ENCODE data around the gene PDSS2.
"Not testable (repeated sequence)": the region's sequence is repeated elsewhere in the genome, so short reads cannot be mapped to it uniquely, and the experiment has no call there.

The PDSS2 gene

DNA sequence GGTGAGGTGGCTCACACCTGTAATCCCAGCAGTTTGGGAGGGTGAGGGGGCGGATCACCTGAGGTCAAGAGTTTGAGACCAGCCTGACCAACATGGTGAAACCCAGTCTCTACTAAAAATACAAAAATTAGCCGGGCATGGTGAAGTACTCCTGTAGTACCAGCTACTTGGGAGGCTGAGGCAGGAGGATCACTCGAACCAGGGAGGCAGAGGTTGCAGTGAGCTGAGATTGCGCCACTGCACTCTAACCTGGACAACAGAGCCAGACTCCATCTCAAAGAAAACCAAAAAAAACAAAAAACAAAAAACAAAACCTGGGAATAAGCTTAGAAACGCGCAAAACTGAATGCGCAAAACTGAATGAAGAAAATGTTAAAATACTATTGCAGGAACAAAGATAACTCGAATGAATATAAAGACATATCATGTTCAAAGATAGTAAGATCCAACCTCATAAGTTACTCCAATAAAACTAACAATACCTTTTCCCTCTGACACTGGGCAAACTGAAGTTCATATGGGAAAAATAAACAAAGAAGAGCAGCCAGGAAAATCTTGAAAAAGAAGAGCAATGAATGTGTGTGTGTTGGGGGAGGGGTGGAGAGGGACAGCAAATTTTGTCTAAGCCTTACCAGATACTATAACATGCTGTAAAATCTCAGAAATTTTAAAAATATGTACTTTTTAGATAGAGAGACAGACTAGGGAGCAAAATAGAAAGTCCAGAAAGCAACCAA lies 243.0 kb downstream of the PDSS2 start:
- Histone ChIP-seq H3K9me3 (ENCODE audit: control insufficient read depth, insufficient read depth, low read length) (no peaks in the 10 kb centered on the region), H3K36me3 (ENCODE audit: insufficient read depth, low read length) (no peaks in the 10 kb centered on the region), H3K9ac (ENCODE audit: low read depth, low read length) (no peak overlapping the region), H3K4me1 (ENCODE audit: insufficient read depth, low read length) (0 out of 2 replicates have a peak, but pooled peaks cover 6% of the 10 kb centered on the region)

DNA sequence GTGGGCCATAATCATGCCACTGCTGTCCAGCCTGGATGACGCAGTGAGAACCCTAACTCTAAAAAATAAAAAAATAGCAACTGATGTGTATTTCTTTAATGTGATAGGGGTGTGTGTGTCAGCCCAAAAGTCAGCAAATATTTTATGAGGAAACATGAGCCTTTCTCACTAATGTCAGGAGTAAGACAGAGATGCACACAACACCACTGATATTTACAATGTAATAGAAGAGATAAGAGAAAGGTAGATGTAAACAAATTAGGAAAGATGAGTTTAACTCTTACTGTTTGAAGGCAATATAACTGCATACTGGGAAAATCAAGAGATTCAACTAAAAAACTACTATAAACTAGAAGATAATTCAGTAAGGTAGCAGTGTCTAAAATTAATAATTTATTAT lies 244.0 kb downstream of the PDSS2 start:
- H3K36me3 ChIP-seq (ENCODE audit: insufficient read depth, low read length): no peaks in the 10 kb centered on the region
- no peak overlapping the region for H3K9ac ChIP-seq (ENCODE audit: low read depth, low read length)
- no peaks in the 10 kb centered on the region for H3K9me3 ChIP-seq (ENCODE audit: control insufficient read depth, insufficient read depth, low read length)
- peaks cover 7% of the 10 kb centered on the region; the same call in 1 of the 2 replicates for H3K4me1 ChIP-seq (ENCODE audit: insufficient read depth, low read length)

DNA sequence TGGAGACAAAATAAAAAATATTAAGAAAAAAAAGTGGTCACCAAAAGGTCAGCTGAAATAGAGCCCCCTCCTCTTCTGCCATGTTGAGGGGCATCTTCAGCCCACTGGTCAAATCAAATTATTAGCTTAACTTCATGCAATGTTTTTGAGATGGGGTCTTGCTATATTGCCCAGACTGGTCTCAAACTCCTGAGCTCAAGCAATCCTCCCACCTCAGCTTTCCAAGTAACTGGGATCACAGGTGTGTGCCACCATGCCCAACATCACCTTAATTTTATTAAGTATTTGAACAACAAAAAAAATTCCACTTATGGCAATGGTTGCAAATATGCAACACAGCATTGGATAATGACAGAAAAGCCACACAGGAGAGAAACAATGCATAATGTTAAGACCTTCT lies 244.7 kb downstream of the PDSS2 start:
- H3K9me3 ChIP-seq (ENCODE audit: control insufficient read depth, insufficient read depth, low read length): no peaks in the 10 kb centered on the region
- H3K9ac ChIP-seq (ENCODE audit: low read depth, low read length): no peak overlapping the region
- peaks cover 14% of the 10 kb centered on the region for H3K4me1 ChIP-seq (ENCODE audit: insufficient read depth, low read length)
- H3K36me3 ChIP-seq (ENCODE audit: insufficient read depth, low read length): no peaks in the 10 kb centered on the region

DNA sequence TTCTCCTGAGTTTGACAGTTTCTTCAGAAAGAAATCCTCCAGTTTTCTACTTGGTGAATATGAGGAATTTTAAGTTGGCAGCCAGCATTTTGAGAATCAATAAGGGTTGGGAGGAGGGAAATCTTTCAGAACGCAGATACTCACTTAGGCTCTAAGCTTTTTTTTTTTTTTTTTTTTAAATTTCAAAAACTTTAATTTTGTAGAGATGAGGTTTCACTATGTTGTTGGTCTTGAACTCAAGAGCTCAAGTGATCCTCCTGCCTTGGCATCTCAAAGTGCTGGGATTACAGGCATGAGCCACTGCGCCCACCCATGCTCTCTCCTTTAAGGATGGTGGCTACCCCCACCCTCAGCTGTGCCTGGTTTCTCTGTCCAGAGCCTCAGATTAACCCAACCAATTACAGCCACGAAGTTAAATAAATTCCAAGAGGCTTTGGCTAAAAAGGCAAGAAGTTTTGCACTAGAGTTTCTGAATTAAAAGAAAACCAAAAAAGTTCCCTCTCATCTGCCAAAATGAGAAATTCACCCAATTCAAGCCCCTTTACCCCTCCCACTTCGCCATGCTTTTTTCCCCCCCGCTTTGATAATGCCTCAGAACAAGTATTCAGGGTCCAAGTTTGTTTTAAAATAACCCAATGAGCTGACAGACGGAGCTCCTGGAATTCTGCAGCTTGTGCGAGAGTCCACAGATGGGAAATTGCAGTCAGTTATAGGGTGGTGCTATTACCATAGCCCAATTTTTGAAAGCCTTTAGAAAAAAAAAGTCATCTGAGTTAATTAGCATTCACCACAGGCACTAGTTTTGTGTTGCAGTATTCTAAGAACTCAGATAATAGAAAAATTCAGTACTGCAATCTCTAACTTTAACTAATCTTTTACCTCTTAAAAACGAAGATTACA lies 249.7 kb downstream of the PDSS2 start:
- Histone ChIP-seq H3K9me3 (ENCODE audit: control insufficient read depth, insufficient read depth, low read length) (peaks cover under 1% of the 10 kb centered on the region; the same call in 1 of the 2 replicates), H3K4me1 (ENCODE audit: insufficient read depth, low read length) (peaks cover 22% of the 10 kb centered on the region)

DNA sequence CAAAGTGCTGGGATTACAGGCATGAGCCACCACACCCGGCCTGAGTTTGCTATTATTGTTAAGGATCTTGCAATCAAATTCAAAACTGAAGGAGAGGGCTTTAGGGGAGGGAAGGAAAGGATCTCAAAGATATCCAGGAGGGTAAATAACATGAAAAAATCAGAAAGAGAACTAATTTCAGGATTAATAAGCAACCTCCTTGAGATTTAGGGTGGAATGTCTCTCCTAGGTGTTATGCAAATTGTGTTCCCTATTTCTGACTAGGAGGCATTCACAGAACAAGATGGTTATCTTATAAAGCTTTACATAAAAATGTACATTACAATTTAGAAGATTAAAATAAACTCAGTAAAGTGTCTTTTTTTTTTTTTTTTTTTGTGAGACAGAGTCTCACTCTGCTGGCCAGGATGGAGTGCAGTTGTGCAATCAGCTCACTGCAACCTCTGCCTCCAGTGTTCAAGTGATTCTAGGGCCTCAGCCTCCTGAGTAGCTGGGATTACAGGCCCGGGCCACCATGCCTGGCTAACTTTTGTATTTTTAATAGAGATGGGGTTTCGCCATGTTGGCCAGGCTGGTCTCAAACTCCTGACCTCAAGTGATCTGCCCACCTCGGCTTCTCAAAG lies 252.0 kb downstream of the PDSS2 start:
- H3K9me3 ChIP-seq (ENCODE audit: control insufficient read depth, insufficient read depth, low read length): peaks cover 4% of the 10 kb centered on the region; the same call in 1 of the 2 replicates
- peaks cover 22% of the 10 kb centered on the region for H3K4me1 ChIP-seq (ENCODE audit: insufficient read depth, low read length)
- H3K36me3 ChIP-seq (ENCODE audit: insufficient read depth, low read length): no peaks in the 10 kb centered on the region
- H3K9ac ChIP-seq (ENCODE audit: low read depth, low read length): no peak overlapping the region

More for the DNA sequence above, 249.7 kb downstream of the PDSS2 start:
- peak overlapping the region; percentile 2; the same call in 1 of the 2 replicates for H3K9ac ChIP-seq (ENCODE audit: low read depth, low read length)
- no peaks in the 10 kb centered on the region for H3K36me3 ChIP-seq (ENCODE audit: insufficient read depth, low read length)

DNA sequence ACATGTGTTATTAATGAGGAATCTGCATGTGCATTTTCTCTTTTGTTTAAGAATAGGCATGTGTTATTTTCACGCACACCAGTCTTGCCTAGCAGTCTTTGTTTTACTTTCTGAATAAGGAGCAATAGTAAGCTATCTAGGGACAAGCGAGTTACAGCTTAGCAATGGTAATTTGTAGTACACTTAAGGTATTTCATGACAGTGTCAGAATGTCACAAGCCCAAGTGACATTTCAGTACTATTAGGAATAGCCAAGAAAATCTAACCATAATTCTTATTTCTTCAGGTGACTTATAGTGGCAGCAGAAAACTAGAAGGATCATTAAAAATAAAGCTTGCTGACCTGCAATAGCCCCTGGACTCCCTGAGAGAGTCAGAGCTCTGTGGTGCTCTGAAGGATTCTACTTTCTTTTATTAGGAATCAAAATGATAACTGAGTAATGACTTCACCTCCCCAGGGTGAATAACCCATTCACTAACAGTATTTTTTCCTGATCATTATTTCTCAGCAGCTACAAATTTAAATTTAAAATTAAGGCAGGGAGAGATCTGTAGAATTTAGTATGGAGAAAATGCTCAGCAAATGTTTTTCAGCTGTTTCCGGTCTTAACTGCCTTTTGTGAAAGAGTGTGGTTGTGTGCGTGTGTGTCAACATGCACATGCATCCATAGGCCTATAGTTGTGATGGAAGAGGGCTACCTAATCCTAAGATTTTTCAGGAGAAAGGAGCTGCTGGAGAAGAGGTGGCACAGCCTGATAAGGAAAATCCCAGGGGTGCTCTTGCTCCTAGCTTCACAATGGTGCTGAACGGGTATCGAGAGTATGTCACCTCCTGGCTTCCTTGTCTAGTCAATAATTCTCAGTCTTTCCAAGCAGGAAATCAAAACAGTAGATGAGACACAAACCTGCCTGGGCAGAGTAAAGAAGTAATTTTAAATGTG lies 254.0 kb downstream of the PDSS2 start:
- H3K4me1 ChIP-seq (ENCODE audit: insufficient read depth, low read length): peaks cover 15% of the 10 kb centered on the region
- no peak overlapping the region for H3K9ac ChIP-seq (ENCODE audit: low read depth, low read length)
- peaks cover 4% of the 10 kb centered on the region; the same call in 1 of the 2 replicates for H3K9me3 ChIP-seq (ENCODE audit: control insufficient read depth, insufficient read depth, low read length)
- no peaks in the 10 kb centered on the region for H3K36me3 ChIP-seq (ENCODE audit: insufficient read depth, low read length)

DNA sequence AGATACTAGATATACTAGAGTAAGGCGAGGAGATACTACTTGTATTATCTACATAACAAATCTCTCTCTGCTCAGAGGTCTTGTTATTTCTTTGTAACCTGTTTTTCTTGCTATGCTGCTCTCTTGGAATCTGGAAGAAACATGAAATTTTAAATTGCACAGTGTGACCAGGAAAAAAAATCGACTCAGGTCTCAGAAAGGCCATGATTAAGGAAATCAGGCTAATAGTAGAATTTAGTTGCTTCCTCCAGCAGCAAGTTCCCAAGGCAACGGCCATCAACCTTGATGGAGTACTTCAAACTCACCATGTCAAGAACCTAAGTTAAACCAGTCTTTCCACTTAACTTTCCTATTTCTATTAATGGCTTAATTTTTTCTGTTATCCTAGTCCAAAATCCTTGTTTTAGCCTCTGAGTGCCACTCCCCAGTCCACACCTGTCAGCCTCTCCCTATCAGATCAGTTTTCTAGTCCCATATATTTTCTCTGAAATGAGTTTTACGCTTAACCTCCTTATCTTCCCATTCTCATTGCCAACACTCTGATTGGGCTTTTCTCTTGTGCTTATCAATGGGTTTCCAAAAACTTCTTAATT lies 256.4 kb downstream of the PDSS2 start:
- H3K9me3 ChIP-seq (ENCODE audit: control insufficient read depth, insufficient read depth, low read length): peaks cover 4% of the 10 kb centered on the region; the same call in 1 of the 2 replicates
- no peak overlapping the region for H3K9ac ChIP-seq (ENCODE audit: low read depth, low read length)
- H3K4me1 ChIP-seq (ENCODE audit: insufficient read depth, low read length): no peaks in the 10 kb centered on the region
- H3K36me3 ChIP-seq (ENCODE audit: insufficient read depth, low read length): no peaks in the 10 kb centered on the region

DNA sequence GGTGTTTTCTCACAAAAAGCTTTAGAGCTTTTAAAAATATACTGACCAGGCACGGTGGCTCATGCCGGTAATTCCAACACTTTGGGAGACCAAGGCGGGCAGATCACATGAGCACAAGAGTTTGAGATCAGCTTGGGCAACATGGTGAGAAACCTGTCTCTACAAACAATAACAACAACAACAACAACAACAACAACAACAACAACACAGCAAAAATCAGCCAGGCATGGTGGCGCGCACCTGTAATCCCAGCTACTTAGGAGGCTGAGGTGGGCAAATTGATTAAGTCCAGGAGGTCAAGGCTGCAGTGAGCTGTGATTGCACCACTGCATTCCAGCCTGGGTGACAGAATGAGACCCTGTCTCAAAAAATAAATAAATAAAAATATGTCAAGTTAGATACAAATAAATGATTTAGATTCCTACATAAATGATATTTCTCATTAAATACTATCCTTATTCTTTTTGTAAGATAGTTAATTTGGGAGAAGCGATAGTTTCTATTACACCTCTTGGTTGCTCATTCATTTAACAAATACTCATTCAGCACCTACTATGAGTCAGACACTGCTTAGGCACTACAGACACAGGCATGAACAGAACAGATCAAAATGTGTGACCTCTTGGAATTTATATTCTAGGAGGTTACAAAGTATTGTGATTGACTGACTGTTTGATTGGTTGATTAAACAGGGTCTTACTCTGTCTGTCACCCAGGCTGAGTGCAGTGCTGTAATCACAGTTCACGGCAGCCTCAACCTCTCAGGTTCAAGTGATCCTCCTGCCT lies 260.5 kb downstream of the PDSS2 start:
- Histone ChIP-seq H3K9me3 (ENCODE audit: control insufficient read depth, insufficient read depth, low read length) (no peaks in the 10 kb centered on the region), H3K4me1 (ENCODE audit: insufficient read depth, low read length) (no peaks in the 10 kb centered on the region), H3K9ac (ENCODE audit: low read depth, low read length) (no peak overlapping the region), H3K36me3 (ENCODE audit: insufficient read depth, low read length) (no peaks in the 10 kb centered on the region)

DNA sequence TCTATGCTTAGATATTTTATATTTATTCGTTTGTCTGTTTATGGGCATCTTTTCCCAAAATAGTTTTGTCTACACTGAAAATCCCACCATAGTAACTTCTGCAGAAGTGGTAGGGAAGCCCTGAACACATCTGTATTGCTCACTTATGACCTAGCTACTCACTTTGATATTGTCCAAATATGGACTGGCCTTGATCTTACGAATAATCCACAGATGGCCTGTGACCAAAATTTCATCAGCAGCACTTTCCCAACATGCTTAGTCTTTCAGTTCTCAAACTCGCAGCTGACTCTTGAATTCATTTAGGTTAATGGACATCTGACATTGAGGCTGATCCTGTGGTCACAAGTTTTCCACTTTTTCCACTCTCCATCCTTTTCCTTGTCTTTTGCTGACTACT lies 263.2 kb downstream of the PDSS2 start:
- H3K4me1 ChIP-seq (ENCODE audit: insufficient read depth, low read length): no peaks in the 10 kb centered on the region
- no peak overlapping the region for H3K9ac ChIP-seq (ENCODE audit: low read depth, low read length)
- no peaks in the 10 kb centered on the region for H3K9me3 ChIP-seq (ENCODE audit: control insufficient read depth, insufficient read depth, low read length)
- no peaks in the 10 kb centered on the region; the same call in 1 of the 2 replicates for H3K36me3 ChIP-seq (ENCODE audit: insufficient read depth, low read length)

DNA sequence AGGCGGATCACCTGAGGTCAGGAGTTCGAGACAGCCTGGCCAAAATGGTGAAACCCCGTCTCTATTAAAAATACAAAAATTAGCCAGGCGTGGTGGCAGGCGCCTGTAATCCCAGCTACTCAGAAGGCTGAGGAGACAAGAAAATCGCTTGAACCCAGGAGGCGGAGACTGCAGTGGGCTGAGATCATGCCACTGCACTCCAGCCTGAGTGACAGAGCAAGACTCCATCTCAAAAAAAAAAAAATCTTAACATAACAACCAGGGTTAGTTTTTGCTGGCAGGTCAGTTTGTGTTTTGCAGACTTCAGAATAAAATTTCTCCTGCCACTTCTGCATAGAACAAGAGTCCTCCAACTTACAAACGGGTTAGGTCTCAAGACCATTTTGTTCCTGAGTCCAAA lies 264.6 kb downstream of the PDSS2 start:
- not testable (repeated sequence) for H3K4me1 ChIP-seq (ENCODE audit: insufficient read depth, low read length); H3K9me3 ChIP-seq (ENCODE audit: control insufficient read depth, insufficient read depth, low read length); H3K36me3 ChIP-seq (ENCODE audit: insufficient read depth, low read length); H3K9ac ChIP-seq (ENCODE audit: low read depth, low read length)

DNA sequence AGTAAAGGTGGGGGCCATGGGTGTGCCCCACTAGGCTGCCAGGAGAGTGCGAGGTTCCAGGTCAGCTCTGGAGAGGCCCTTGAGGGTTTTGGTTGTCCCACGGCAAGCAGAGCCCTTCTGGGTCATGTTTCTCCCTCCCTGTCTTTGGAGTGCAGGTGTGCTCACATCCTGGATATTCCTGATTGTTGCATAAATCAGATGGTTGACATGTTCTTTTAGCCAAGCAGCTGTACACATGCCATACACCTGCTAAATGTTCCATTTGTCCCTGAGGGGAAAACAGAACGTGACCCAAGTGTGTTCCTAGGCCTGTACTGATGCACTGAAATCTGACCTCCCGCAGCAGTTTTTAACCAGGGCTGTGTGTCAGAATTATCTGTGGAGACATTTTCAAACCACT lies 266.5 kb downstream of the PDSS2 start:
- Histone ChIP-seq H3K4me1 (ENCODE audit: insufficient read depth, low read length) (no peaks in the 10 kb centered on the region), H3K9me3 (ENCODE audit: control insufficient read depth, insufficient read depth, low read length) (no peaks in the 10 kb centered on the region), H3K36me3 (ENCODE audit: insufficient read depth, low read length) (no peaks in the 10 kb centered on the region; the same call in 1 of the 2 replicates), H3K9ac (ENCODE audit: low read depth, low read length) (no peak overlapping the region)

DNA sequence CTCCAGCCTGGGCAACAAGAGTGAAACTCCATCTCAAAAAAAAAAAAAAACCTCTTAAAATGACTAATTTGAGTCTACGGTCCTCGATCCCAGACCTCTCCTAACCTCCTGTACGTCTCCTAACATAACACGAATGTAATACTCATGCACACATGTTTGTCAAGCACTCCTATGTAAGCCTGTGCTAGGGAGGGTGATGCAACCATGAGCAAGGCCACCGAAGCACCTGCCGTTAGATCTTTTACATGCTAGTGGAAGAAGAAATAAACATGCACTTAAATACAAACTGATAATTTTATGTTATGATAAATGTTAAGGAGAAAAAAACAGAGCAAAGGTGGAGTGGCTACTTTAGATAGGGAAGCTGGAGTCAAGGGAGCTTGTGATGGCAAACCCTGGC lies 271.7 kb downstream of the PDSS2 start:
- Histone ChIP-seq H3K9me3 (ENCODE audit: control insufficient read depth, insufficient read depth, low read length) (no peaks in the 10 kb centered on the region), H3K36me3 (ENCODE audit: insufficient read depth, low read length) (no peaks in the 10 kb centered on the region), H3K4me1 (ENCODE audit: insufficient read depth, low read length) (no peaks in the 10 kb centered on the region), H3K9ac (ENCODE audit: low read depth, low read length) (no peak overlapping the region)

DNA sequence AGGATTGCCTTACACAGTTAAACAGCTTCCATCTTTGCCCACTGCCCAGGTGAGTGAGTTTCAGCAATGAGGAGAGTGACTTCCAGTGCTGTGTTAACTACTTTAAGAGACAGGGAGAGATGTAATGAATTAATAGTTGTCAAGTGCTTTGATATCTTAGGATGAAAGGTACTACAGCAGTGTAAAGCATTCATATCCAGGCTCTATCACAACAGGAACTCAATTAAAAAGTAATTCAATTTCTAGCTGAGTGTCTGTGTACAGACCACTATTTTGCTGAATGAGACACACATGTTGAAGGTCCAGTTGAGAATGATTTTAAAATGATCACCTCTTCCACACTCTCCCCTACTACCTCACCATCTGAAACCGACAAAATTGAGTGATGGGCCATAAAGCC lies 273.3 kb downstream of the PDSS2 start:
- Histone ChIP-seq H3K9me3 (ENCODE audit: control insufficient read depth, insufficient read depth, low read length) (no peaks in the 10 kb centered on the region), H3K36me3 (ENCODE audit: insufficient read depth, low read length) (no peaks in the 10 kb centered on the region), H3K9ac (ENCODE audit: low read depth, low read length) (no peak overlapping the region), H3K4me1 (ENCODE audit: insufficient read depth, low read length) (no peaks in the 10 kb centered on the region)

Data from ES-I3 (cell line).